KBM-7 (cell line): ENCODE data around the gene FOXL3.
A peak's percentile ranks its signal among the peaks of the same experiment; 100 is the strongest.
"Not testable (repeated sequence)": the region's sequence is repeated elsewhere in the genome, so short reads cannot be mapped to it uniquely, and the experiment has no call there.

Source experiments
- DNase-seq: peaks from one replicate; pipeline ENCODE4 v3.0.0-alpha.2; 2015
- in situ Hi-C: fragments of 300-500 bp; cut with MboI; formaldehyde crosslinking; loops from 2 replicates; pipeline ENCODE4 v1.14.3; 2020; ENCODE audit warnings: low sequenced_read_pairs, low pct_unique_long_range_greater_than_20kb, mixed read lengths

Gene FOXL3

DNA sequence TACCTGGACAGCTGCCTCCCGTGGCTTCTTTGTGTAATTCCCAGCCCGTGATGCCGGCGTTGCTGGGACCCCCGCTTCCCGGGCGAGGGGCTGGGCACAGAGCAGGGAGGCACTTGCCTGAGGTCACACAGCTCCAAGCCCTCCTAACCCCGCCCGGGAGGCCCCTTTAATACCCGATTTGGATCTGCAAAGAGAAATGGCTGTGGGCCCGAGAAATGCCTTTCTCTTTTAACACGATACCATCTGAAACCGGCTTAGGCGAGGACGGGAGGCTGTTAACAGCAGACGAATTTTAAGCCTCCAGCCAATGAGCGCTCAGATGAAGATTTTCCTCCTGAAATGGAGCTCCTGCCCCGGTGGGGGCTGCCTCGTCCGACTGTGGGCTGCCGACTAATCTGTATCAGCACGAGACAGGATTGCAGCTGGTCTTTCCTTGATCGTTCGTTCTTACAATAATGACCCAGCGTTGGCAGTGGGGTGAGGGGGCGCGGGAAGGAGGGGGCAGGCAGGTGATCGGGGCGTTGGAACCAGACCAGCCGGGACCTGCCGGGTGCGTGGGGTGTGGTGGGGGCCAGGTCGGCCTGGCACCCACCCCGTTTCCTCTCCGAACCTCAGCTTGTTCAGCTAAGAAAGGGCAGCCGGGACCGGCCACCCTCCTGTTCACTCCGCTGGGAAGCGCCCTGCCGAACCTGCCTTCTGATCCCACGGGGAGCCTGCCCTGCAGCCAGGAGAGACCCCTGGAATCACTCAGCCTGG, 36.2 kb upstream of the FOXL3 start:
- in situ Hi-C loops = no loop called here

DNA sequence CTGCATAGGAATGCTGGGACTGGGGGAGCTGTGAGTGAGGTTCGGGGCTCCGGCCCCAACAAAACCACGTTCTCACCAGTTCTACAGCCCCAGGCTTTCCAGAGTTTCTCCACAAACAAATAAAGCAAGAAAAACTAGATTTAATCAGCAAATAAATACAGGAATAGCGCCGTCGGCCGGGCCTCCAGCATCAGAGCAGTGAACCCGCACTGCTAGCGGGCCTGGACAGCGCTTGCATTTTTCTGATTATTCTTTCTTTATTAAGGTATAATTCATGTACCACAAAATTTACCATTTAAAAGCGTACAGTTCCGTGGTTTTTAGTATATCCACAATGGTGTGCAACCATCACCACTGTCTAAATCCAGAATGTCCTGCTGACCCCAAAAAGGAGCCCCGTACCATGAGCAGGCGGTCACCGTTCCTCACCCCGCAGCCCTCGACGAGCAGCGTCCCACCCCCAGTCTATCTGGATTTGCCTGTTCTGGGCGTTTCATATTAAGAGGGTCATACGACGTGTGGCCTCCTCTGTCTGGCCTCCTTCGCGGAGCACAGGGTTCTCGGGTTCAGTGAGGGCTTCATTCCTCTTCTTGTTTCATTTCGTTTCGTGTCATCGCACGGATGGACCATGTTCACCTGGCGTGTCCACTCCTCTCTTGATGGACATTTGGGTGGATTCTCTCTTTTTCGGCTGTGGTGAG, 35.5 kb upstream of the FOXL3 start:
- in situ Hi-C loops = no loop called here
- no peak for DNase-seq

More for the DNA sequence above, 36.2 kb upstream of the FOXL3 start:
- no peak for DNase-seq

DNA sequence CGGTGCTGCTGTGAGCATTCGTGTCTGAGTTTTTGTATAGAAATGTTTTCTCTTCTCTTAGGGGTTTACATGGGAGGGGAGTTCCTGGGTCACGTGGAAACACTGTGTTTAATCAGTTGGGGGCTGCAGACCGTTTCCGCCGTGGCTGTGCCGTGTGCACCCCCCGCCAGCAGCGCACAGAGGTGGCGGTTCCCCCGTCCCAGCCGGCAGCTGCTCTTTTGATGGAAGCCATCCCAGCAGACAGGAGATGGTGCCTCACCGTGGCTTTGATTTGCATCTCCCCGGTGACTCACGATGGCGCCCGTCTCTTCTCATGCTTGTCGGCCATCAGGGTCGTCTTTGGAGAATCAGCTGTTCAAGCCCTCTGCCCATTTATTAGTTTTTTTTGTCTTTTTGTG, 34.9 kb upstream of the FOXL3 start:
- in situ Hi-C loops = no loop called here
- DNase-seq = no peak

DNA sequence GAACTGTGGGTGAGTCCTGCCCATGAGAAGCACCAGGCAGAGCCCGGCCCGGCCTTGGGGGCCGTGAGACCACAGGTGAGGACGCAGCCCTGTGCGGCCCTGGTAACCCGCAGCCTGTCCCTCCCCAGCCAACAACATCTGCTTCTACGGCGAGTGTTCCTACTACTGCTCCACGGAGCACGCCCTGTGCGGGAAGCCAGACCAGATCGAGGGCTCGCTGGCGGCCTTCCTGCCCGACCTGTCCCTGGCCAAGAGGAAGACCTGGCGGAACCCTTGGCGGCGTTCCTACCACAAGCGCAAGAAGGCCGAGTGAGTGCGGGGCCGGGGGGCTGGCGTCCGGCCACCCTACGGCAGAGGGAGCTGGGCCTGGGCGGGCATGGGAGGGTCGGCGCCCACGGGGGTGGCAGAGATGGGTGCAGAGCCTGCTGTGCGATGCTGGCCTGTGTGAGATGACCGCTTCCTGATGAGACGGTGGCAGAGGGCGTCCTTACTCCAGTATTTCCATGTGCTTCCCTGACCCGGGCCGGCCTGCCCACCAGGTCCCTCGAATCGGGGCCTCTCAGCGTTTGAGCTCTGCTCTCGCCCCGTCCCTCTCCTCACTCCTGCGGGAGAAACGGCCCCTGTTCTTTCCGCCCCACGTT, 34.1 kb upstream of the FOXL3 start:
- DNase-seq = no peak
- in situ Hi-C loops = no loop called here

DNA sequence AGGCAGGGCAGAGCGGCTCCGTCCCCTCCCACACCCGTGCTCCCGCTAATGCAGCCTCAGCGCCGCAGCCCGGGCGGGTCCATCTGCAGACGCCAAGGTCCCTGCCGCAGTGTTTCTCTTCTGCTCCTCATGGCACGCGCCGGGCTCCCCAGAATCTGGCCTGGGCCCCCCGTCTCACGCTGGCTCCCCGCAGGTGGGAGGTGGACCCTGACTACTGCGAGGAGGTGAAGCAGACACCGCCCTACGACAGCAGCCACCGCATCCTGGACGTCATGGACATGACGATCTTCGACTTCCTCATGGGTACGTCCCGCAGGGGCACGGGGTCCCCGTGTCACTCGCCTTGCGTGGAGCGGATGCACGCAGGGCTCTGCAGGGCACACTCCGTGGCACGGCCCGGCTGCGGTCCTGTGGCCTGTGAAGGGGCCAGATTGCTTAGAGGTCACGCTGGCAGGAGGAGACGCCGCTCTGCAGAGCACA, 33.5 kb upstream of the FOXL3 start:
- DNase-seq = no peak
- in situ Hi-C loops = no loop called here

DNA sequence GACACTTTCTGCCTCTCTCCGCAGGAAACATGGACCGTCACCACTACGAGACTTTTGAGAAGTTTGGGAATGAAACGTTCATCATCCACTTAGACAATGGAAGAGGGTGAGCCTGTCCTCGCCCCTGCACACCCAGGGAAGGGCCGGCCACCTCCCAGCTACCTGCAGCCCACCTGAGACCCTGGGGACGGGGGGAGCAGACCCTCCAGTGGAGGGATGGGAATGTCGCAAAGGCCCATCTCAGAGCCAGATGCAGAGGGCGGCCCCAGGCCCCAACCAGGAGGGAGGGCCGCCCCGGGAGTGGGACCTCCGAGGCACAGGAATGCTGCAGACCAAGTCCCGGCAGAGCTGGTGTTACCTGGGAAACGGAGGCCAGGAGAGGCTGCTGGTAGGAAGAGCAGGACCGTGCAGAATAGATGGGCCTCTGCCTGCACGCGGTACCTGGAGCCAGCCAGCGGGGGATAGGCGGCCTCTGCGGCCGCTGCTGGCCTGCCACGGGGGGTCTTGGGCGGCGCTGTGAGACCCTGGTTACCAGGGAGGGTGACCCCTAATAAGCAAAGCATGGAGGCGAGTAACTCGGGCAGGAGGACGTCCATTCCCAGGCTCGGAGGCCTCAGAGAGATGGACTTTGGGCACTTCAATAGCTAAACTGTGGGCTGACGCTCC, 32.9 kb upstream of the FOXL3 start:
- DNase-seq = no peak
- in situ Hi-C loops = no loop called here

DNA sequence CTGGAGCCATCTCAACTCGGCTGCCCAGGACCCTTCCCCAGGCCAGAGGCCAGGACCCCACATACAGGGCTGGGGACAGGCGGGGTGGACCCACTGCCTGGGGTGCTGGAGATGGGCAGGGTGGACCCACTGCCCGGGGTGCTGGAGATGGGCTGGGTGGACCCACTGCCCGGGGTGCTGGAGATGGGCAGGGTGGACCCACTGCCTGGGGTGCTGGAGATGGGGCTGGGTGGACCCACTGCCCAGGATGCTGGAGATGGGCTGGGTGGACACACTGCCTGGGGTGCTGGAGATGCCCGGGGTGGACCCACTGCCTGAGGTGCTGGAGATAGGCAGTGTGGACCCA, 32.4 kb upstream of the FOXL3 start:
- no peak for DNase-seq
- in situ Hi-C loops = no loop called here

DNA sequence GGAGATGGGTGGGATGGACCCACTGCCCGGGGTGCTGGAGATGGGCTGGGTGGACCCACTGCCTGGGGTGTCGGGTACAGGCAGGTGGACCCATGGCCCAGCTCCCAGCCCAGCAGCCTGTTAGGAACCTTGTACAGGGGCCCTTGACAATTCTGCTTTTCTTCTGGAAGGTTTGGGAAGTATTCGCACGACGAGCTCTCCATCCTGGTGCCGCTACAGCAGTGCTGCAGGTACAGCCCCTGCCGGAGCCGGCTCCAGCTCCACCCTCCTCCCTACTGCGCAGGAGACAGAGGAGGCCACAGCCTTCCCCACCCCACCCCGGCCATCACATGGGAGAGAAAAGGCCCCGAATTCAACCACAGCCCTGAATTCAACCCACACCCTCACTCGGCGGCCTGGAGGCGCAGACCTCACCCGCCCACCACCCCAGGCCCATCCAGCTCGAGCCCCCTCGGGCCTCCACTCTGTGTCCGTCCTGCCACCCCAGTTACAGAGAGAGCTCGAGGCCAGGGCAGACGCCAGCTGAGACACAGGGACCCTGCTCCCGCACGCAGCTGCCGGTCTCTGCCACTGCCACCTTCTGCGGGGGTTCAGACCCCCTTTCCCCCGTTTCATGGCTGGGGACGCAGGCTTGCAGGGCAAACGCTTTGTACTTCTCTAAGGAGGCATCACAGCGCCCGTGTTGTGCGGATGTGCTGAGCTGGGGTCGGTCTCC, 31.3 kb upstream of the FOXL3 start:
- in situ Hi-C loops = no loop called here
- no peak for DNase-seq

DNA sequence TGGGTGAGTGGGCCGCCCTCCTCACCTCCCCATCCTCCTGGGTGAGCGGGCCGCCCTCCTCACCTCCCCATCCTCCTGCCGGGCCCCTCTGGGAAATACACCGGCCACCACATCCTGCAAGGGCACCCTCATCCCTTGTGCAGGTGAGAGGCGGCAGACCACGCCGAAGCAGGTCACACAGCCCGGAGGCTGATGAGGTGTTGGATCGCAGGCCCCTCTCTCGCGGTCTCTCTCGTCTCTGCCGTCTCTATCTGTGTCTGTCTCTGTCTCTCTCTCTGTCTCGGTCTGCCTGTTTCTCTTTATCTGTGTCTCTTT, 30.8 kb upstream of the FOXL3 start:
- no peak for DNase-seq
- in situ Hi-C loops = no loop called here

DNA sequence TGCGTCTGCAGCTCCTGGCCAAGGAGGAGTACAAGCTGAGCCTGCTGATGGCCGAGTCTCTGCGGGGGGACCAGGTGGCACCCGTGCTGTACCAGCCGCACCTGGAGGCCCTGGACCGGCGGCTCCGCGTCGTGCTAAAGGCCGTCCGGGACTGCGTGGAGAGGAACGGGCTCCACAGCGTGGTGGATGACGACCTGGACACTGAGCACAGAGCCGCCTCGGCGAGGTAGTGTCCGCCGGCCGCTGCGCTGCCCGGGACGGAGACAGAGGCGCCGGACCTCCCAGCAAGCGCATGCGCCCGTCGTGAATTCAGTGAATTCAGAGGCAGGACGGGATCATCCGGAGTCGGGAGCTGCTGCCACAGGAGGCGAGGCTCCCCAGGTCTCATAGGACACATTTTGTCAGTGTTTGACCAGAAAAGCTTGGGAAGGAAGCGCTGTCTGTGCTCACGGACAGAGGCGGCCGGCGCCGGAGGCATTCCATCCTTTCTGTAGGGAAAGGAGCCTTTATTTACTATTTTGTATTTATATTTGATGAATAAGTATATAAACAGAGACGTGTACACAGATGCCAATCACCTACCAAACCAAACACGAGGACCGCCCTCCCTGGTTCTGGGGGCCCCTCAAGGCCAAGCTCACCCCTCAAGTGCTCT, 30.1 kb upstream of the FOXL3 start:
- DNase-seq = no peak
- in situ Hi-C loops = no loop called here

DNA sequence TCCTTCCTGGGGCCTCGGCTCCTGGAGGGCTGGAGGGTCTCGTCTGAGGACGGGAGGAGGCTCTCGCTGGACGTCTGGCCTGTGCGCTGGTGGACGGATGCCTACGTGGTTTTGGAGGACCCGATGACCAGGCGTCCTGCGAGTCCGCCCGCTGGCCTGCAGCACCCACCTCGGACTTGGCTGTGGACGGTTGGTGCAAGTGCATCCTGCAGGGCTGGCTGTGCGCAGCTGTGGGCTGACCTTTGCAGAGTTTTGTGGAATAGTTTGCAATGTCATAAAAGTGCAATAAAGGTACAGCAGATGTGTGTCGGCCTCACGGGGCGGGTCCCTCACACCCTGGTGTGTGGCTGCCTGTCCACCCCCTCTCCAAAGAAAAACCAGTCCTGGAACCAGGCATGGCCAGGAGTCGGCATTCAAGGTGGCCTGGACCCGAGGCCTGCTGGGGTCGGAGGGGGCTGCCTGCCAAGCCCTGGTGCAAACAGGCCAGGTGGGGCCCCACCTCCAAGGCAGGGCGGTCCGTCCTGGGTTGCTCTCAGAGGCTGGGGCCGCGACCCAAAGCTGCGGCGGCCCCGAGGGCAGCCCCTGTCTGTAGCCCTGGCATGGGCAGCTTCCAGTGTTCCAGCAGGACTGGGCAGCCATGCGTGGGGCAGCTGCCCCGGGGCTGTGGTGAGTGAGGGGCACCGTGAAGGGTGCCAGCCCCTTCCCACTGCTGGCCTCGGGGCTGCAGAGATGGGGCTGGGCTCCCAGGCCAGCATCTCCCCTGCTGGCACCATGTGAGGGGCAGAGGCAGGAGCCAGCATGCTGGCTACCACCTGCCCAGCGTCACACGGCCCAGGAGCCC, 29.3 kb upstream of the FOXL3 start:
- in situ Hi-C loops = no loop called here
- no peak for DNase-seq

DNA sequence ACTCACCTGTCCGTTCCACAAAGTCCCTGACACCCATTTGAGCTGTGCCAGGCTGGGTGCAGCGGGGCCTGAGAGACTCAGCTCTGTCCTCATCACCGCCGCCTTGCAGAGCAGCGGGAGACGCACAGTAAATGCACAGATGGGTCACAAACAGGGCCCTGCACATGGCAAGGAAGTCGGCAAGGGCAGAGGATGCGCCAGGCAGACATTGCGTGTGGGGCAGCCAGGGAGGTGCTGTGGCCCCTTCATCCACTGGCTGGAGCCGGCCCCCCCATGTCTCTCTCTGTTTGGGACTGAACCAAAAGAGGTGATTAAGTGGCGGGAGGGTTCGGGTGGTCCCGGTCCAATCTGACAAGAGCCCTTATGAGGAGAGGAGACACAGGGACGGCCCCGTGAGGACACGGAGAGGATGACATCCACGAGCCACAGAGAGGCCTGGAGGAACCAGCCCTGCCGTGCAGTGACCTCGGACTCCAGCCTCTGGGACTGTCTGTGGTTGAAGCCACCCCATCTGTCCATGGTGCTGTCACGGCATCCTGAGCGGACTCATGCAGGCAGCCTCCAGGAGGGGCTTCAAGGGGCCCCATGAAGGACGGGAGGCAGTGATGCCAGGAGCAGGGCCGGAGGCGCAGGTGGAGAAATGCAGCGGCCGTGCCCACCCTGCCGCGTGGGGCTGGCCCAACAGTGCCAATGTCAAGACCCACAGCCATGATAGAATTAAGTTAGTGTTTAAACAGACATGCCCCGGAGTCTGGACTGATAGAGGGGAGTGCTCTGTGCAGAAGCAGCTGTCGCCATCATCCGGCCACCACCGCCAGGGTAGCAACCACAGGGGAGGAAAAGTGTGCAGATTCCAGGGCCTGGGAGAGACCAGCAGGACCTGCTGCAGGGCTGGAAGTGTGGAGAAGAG, 28.4 kb upstream of the FOXL3 start:
- in situ Hi-C loops = no loop called here
- DNase-seq = no peak

DNA sequence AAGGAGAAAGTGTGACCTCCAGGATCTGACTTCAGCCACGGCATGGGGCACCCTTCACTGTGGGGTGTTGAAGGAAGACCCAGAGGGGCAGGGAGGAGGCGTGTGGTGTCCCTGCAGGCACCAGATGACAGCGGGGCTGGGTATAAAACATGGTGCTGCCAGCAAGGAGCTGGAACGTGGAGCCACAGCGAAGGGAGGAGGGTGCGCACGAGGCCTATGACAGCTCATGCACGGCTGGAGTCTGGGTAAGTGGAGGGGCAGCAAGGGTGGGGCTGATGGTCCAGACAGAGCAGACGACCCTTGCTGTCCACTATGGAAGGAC, 27.8 kb upstream of the FOXL3 start:
- in situ Hi-C loops = no loop called here
- DNase-seq = no peak

DNA sequence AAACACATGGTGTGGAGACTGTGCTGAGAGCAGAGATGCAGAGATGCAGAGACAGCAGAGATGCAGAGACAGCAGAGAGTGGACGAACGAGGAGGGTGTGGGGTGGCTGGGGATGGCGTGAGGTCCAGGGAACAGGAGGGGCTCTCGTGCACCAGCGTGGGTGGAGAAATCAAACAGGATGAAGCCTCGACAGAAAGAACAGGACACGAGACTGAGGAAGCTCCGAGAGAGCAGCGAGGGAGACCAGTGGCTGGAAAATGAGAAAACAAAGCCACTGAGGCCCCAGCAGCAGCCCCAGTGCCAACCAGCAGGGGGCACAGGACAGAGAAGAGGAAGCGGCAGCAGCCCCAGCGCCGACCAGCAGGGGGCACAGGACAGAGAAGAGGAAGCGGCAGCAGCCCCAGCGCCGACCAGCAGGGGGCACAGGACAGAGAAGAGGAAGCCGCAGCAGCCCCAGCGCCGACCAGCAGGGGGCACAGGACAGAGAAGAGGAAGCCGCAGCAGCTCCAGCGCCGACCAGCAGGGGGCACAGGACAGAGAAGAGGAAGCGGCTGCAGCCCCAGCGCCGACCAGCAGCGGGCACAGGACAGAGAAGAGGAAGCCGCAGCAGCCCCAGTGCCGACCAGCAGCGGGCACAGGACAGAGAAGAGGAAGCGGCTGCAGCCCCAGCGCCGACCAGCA, 27.2 kb upstream of the FOXL3 start:
- DNase-seq, in situ Hi-C loops: not testable (repeated sequence)

DNA sequence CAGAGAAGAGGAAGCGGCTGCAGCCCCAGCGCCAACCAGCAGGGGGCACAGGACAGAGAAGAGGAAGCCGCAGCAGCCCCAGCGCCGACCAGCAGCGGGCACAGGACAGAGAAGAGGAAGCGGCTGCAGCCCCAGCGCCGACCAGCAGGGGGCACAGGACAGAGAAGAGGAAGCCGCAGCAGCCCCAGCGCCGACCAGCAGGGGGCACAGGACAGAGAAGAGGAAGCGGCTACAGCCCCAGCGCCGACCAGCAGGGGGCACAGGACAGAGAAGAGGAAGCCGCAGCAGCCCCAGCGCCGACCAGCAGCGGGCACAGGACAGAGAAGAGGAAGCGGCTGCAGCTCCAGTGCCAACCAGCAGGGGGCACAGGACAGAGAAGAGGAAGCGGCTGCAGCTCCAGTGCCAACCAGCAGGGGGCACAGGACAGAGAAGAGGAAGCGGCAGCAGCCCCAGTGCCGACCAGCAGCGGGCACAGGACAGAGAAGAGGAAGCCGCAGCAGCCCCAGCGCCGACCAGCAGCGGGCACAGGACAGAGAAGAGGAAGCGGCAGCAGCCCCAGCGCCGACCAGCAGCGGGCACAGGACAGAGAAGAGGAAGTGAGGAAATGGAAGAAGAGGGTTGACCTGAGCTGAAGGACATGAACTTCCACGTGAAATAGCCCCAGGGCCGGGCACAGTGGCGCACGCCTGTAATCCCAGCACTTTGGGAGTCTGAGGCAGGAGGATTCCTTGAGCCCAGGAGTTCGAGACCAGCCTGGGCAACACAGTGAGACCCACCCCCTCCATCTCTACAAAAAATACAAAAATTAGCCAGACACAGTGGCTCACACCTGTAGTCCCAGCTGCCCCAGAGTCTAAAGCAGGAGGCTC, 26.3 kb upstream of the FOXL3 start:
- in situ Hi-C loops = not testable (repeated sequence)
- DNase-seq = peak; percentile 51
